Aorta (tissue), 5 donors: ENCODE data around the gene HOXD13. TPM values are rescaled to one million over a fixed set of nuclear protein-coding genes. Genes with fewer than 3 reads are reported as not detected.

Experiments
- ATAC-seq: fragments of 200-7000 bp; cut with Tn5 transposase; one replicate; pipeline ENCODE4 v1.9.1; 2022; ENCODE audit warnings: moderate library complexity; ENCODE audit not compliant: low FRiP score
- DNase-seq, 2 donors: peaks; one replicate each; pipeline ENCODE4 v3.0.0-alpha.2; 2020
- H3K27ac ChIP-seq, 2 donors: one replicate each; pipeline ENCODE4 v1.5.1; 2013; ENCODE audit warnings: low read length in 2 of 2, mild to moderate bottlenecking in 2 of 2, moderate library complexity in 2 of 2, control low read depth in 1 of 2, inconsistent platforms in 1 of 2, low read depth in 1 of 2
- H3K27me3 ChIP-seq, 2 donors: one replicate each; pipeline ENCODE4 v1.6.1; 2013; ENCODE audit warnings: control low read depth in 1 of 2, low read length in 1 of 2, mild to moderate bottlenecking in 1 of 2, moderate library complexity in 1 of 2; ENCODE audit not compliant: insufficient read depth in 2 of 2, control insufficient read depth in 1 of 2
- H3K36me3 ChIP-seq, 2 donors: one replicate each; pipeline ENCODE4 v1.6.1; 2013; ENCODE audit warnings: control low read depth in 1 of 2, low read length in 1 of 2, mild to moderate bottlenecking in 1 of 2; ENCODE audit not compliant: insufficient read depth in 2 of 2, control insufficient read depth in 1 of 2
- H3K4me1 ChIP-seq, 2 donors: one replicate each; pipeline ENCODE4 v1.6.1; 2013; ENCODE audit warnings: low read length in 2 of 2, control low read depth in 1 of 2, mild to moderate bottlenecking in 1 of 2, moderate library complexity in 1 of 2; ENCODE audit not compliant: insufficient read depth in 2 of 2, control insufficient read depth in 1 of 2
- H3K4me3 ChIP-seq, 2 donors: one replicate each; pipeline ENCODE4 v1.5.1; 2013; ENCODE audit warnings: low read length in 2 of 2, control low read depth in 1 of 2, mild to moderate bottlenecking in 1 of 2
- H3K9me3 ChIP-seq: one replicate; pipeline ENCODE4 v1.6.1; 2013; ENCODE audit warnings: mild to moderate bottlenecking, low read length; ENCODE audit not compliant: control insufficient read depth
- WGBS, 2 donors: extraction: QIAGEN DNeasy Blood & Tissue Kit; methylation state at CpG; one replicate each; pipeline ENCODE4 v1.1.7; 2013; 5-methylcytosine and 5-hydroxymethylcytosine counted together
- intact Hi-C, 2 donors: fragments of 100-400 bp; cut with DNase I; formaldehyde crosslinking; loops; one replicate each; pipeline versions ENCODE4 v1.14.2 to v1.15.0; 2022
- polyA plus RNA-seq, 2 donors: library from polyadenylated mRNA; stranded (reverse); fragments of 200-250 nt; gene quantifications; one replicate each; pipeline ENCODE4 v1.2.3, GENCODE V29; 2013
- total RNA-seq, 2 donors: library from RNA; stranded (reverse); fragmentation: NEBNext Ultra II Directional; extraction: Animal tissue kit (Norgen Biotek cat#: 25700); gene quantifications; one replicate each; pipeline ENCODE4 v1.2.1, GENCODE V29; 2021
- donor health status: healthy with polysubstance abuse.
- donor health status: Bipolar disorder and iron deficiency.
- donor health status: DM: no; HTN: no; CAD: no.
- donor health status: DM: no; HTN: no; CAD: no.
- donor health status: DM: yes; HTN: yes; CAD: no.

The HOXD13 gene
- total and polyA plus RNA-seq, 4 donors, result not detected

DNA sequence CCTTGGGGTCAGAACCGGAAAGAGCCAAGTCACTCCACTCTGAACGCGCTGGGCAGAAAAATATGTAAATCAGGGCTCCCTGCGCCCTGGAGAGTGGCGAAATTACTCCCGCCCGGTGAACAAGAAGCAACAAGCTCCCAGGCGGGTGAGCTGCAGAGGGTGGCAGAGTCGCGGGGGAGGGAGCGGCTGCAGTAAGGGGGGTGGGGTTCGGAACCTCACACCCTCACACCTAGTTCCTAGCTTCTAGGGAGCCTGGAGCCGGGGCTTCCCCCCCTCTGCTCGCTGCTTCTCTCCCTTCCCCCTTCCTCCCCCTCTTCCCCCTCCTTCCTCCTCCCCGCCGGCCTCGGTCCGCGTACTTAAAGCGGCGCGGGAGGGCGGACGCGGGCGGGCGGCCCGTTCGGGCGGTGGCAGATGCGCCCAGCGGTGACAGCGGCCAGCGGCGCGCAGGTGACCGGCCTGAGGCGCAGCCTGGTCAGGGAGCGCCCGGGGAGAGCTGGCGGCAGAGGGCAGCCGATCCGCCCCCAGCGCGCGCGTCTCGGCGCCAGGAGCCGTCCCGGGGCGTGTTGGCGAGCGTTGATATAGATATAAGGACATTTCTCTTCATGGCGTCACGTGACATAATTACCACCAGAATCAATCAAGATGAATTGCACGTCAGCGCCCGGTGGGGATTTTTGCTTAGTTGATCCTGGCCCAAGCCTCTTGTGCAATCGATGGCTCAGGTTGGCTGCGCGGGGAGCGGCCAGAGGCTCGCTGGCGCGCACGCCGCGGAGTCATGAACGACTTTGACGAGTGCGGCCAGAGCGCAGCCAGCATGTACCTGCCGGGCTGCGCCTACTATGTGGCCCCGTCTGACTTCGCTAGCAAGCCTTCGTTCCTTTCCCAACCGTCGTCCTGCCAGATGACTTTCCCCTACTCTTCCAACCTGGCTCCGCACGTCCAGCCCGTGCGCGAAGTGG lies 14.3 kb downstream of the HOXD13 start, which contains the start of gene HOXD11:
Gene HOXD11, plus strand, starts transcription at position 700 of the 959 bp plus-strand sequence. Its CDS starts 76 bp downstream, at position 776.
- peaks cover 0 to 7% of the 10 kb centered on the region in 2 donors for H3K27me3 ChIP-seq
- intact Hi-C loops, result no loop called here
- peak within 1 kb of the TSS in 1 of 2 donors; percentile 25 for H3K4me3 ChIP-seq
- H3K27ac ChIP-seq, result no peak within 1 kb of the TSS
- 3% methylated on average over 80 to 85 of the region's 85 CpGs for WGBS, 2 donors
- no peaks in the 10 kb centered on the region for H3K4me1 ChIP-seq
- H3K9me3 ChIP-seq, result no peaks in the 10 kb centered on the region
- DNase-seq (peak; percentile 30 to 83), ATAC-seq (no peak)
- H3K36me3 ChIP-seq, result no peaks in the 10 kb centered on the region

GRCh38 chr2:176107731-176108181 lies 15.2 kb downstream of the HOXD13 start:
- H3K4me3 ChIP-seq, result no peak overlapping the region
- no peak for ATAC-seq
- DNase-seq, result no peak
- no peaks in the 10 kb centered on the region for H3K36me3 ChIP-seq
- no peaks in the 10 kb centered on the region for H3K4me1 ChIP-seq
- no peak overlapping the region for H3K27ac ChIP-seq
- intact Hi-C loops, result no loop called here
- H3K9me3 ChIP-seq, result no peaks in the 10 kb centered on the region
- peaks cover 0 to 7% of the 10 kb centered on the region in 2 donors for H3K27me3 ChIP-seq
- WGBS, 2 donors, result 2 to 3% methylated on average over 56 to 59 of the region's 59 CpGs

DNA sequence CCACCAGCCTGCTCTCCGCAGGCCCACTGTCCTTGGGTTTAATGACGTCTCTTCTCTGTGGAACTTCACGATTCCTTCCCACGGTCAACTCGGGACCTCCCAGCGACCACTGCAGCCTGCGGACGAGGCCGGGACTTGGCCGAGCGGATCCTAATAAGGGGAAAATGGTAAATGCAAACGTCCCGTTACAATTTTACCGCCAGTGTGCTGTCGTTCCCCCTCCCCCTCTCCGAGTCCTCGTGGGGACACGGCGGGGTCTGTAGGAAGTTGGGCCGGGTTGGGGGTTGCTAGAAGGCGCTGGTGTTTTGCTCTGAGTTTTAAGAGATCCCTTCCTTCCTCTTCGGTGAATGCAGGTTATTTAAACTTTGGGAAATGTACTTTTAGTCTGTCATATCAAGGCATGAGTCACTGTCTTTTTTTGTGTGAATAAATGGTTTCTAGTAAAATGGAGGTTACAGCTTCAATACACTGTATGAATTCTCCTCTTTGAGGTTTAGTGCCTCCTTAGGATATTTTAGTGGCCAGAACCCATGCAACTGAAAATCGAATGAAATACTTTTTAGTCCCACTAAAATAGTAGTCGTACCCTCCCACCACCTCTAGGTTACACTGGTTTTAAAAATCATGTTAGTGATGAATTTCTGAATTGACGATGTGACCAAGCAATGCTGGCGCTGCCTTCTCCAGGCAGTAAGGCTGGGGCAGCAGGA lies 16.8 kb downstream of the HOXD13 start:
- H3K27ac ChIP-seq, result no peak overlapping the region
- ATAC-seq, result no peak
- H3K9me3 ChIP-seq, result no peaks in the 10 kb centered on the region
- intact Hi-C loops, result no loop called here
- no peak for DNase-seq
- WGBS, 2 donors, result 16 to 19% methylated on average over 26 of the region's 26 CpGs
- H3K36me3 ChIP-seq, result no peaks in the 10 kb centered on the region
- no peaks in the 10 kb centered on the region for H3K4me1 ChIP-seq
- H3K4me3 ChIP-seq, result no peak overlapping the region
- peaks cover 0 to 6% of the 10 kb centered on the region in 2 donors for H3K27me3 ChIP-seq

DNA sequence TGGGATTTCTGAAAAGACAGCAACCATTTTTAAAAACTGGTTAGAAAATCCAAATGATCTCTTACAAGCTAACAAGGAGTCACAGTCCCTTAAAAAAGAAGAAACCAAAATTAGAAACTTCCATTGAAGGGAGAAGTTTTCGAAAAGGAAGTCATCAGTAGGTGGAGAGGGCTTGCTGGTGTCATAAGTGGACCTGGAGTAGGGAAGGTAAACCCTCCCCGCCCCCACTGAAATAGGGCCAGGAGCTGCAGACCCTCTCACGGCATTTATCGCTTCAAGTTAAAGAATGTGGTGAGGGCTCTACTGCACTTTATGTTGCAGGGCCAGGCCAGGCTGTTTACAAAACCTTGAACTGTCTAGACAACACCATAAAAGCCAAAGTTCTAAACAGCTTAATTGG lies 17.4 kb downstream of the HOXD13 start:
- WGBS, 2 donors, result 28 to 30% methylated on average over 4 of the region's 4 CpGs
- Histone ChIP-seq H3K4me1 (no peaks in the 10 kb centered on the region), H3K36me3 (no peaks in the 10 kb centered on the region), H3K27me3 (peaks cover 0 to 2% of the 10 kb centered on the region in 2 donors), H3K9me3 (no peaks in the 10 kb centered on the region), H3K27ac (no peak overlapping the region), H3K4me3 (no peak overlapping the region)
- DNase-seq (no peak), ATAC-seq (no peak)
- intact Hi-C loops, result no loop called here

DNA sequence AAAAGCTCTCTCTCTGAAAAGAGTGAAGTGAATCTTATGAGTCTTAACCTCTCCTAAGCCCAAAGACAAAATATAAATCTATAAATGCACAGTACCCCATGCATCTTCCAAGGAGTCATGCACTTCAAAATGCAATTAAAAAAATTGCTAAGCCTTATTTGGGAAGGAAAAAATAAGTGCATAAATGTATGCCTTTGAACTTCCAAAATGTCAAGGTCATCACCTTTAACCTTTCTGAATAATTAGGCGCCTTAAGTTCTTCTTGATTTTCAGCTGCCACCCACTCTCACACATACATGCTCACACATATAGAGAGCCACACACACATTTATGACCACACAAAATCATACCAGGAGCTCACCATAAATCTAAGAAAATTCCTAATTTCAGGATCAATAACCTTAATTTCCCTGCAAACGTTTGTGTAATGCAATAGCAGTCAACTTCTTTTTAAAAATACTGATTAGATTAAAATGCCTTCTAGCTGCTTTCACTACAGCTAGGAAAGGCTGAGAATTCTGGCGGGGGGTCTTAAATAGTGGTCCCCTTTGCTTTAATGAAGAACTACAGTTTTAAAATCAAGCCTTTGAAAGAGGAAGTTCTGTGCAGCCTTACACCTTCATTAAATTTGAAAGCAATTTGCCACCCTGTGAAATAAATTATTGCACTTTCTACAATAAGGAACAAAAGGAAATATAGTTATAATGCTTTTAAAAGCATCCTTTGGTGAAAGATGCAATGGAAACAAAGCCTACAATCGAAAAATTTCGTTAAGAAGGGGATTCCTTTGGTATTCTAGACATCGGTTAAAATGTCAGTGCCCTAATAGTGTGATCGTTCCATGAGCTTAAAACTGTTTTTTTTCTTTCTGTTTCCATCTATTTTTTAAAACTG lies 18.1 kb downstream of the HOXD13 start:
- H3K27ac ChIP-seq, result no peak overlapping the region
- ATAC-seq (no peak), DNase-seq (no peak)
- peaks cover 0 to 2% of the 10 kb centered on the region in 2 donors for H3K27me3 ChIP-seq
- 22 to 23% methylated on average over 7 of the region's 7 CpGs for WGBS, 2 donors
- H3K9me3 ChIP-seq, result no peaks in the 10 kb centered on the region
- H3K36me3 ChIP-seq, result no peaks in the 10 kb centered on the region
- H3K4me1 ChIP-seq, result no peaks in the 10 kb centered on the region
- intact Hi-C loops, result no loop called here
- no peak overlapping the region for H3K4me3 ChIP-seq

- Histone ChIP-seq H3K9me3 (no peaks in the 10 kb centered on the region), H3K27me3 (peaks cover 0 to 2% of the 10 kb centered on the region in 2 donors), H3K27ac (no peak overlapping the region), H3K4me1 (no peaks in the 10 kb centered on the region), H3K36me3 (no peaks in the 10 kb centered on the region), H3K4me3 (no peak overlapping the region)
- ATAC-seq (no peak), DNase-seq (no peak)
- intact Hi-C loops, result no loop called here
- 7 to 10% methylated on average over 16 of the region's 16 CpGs for WGBS, 2 donors
These were observed 18.8 kb downstream of the HOXD13 start for GRCh38 chr2:176111309-176111663.

- intact Hi-C loops, result no loop called here
- H3K4me1 ChIP-seq, result no peaks in the 10 kb centered on the region
- H3K27ac ChIP-seq, result no peak overlapping the region
- DNase-seq, result no peak
- WGBS, 2 donors, result 10 to 13% methylated on average over 29 of the region's 29 CpGs
- no peaks in the 10 kb centered on the region for H3K9me3 ChIP-seq
- no peaks in the 10 kb centered on the region for H3K36me3 ChIP-seq
- no peak for ATAC-seq
- no peak overlapping the region for H3K4me3 ChIP-seq
- peaks cover 0 to 2% of the 10 kb centered on the region in 2 donors for H3K27me3 ChIP-seq
These were observed 19.4 kb downstream of the HOXD13 start for GRCh38 chr2:176111846-176112374.
